HK-2 (cell line): ENCODE measurements around the gene RCN2.

Source experiments
- DNase-seq: peaks from one replicate; pipeline ENCODE4 v3.0.0-alpha.2; 2018; ENCODE audit not compliant: unreplicated experiment

Gene RCN2

DNA sequence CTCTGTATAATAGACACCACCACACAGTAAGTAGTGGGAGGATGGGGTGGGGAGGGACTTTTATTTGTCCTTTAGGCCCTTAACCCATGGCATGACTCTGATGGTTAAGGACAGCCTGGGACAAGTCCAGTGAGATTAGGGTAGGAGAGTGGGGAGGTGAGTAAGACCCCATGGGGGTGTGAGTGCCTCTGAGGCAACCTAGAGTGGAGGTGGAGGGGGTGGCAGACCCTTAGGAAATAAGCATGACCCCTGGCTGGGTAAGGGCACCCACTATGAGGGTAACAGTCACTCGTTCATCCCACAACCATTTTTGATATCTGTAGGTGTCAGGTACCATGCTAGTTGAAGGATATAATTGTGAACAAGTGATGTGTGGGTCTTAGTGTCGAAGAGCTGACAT lies 42.4 kb downstream of the RCN2 start:
- DNase-seq = no peak

DNA sequence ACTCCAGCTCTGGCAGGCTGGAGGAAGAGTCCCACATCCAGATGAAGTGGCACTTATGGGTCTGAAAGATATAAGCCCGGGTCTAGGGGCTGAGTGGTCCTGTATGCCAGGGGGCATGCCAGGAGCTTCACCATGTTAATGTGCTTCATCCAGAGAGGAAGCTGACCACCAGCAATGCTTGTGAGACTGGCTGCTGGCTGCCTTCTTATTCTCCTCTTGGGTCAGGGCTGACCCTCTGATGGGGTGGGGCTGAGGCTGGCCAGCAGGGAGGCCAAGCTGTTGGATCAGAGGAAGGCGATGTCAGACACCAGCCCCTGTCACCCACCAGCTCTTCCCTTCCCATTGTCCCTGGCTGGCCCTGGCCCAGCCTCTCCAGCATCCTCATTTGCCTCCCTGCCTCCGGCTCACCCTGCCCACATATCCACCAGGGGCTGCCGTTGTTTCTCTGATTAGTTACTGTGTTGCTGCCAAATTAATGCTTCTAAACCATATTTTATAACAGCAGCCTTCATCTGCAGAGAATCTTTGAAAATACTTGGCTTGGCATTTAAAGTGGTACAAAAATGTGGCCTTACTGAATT lies 43.0 kb downstream of the RCN2 start:
- DNase-seq = no peak

DNA sequence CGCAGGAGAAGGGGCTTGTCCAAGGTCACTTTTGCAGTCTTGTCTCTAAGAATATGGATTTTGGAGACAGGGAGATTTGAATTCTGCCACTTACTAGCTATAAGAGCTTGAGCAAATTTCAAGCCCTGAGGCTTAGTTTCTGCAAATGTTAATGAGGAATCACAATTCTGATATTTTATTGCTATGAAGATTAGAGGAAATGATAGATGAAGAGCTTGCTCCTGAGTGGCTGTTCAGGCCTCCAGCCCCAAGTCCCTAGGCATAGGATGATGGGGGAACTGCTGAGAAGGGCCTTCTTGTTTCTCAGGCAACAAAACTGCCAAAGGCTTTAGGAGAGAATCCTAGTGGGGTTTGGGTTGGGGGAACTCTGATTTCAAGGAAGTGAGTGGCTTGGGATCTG lies 44.6 kb downstream of the RCN2 start:
- no peak for DNase-seq

GRCh38 chr15:76976572-76977270 lies 45.2 kb downstream of the RCN2 start:
- DNase-seq = no peak

DNA sequence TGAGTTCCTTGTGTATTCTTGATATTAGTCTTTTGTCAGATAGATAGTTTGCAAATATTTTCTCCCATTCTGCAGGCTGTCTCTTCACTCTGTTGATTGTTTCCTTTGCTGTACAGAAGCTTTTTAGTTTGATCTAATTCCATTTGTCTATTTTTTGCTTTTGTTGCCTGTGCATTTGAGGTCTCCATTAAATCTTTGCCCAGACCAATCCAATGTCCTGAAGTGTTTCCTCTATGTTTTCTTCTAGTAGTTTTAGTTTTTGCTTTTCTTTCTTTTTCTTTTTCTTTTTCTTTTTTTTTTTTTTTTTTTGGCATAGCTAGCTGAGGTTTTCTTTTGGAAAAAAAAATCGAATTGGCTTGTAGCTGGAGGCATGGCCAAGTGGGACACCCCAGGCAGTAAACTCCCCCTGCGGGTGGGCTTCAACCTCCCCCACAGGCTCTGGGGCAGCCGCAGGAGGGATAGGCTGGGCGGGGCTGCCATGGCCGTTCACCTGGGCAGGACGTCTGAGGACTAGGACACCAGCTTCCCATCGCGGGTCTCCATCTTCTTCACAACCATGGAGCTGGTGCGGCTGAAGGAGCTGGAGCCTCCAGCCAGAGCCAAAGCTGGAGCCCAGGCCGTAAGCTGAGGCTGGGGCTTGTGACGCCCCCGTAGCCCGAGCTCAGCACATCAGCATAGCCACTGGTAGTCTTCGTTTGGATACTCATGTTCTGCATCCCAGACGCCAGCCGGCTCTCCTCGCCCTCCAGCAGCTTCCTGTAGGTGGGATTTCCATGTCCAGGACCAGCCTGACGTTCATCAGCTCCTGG lies 47.2 kb downstream of the RCN2 start:
- DNase-seq = no peak

- DNase-seq = no peak
These were observed 47.9 kb downstream of the RCN2 start for GRCh38 chr15:76979331-76979925.

DNA sequence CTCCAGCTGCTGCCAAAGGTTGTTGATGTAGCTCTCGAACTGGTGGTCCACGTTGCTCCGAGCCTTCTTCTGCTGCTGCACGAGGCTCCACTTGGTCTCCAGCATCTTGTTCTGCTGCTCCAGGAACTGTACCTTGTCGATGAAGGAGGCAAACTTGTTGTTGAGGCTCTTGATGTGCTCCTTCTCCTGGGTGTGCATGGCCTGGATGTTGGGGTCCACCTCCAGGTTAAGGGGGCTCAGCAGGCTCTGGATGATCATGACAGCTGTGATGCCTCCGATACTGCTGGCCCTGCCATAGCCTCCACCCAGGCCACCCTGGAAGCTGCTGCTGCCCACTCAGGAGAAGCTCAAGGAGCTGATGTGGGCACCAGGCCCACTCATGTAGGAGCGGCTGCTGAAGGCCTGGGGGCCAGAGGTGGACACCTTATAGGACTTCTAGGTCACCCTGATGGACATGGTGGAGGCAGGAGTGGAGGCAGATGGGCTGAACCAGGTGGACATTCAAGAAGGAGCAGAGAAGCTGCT lies 48.5 kb downstream of the RCN2 start:
- no peak for DNase-seq

- DNase-seq = no peak
These were observed 50.8 kb downstream of the RCN2 start for GRCh38 chr15:76982356-76982755.

- DNase-seq = no peak
These were observed 51.2 kb downstream of the RCN2 start for GRCh38 chr15:76982756-76983155.

GRCh38 chr15:76983590-76984375 lies 52.2 kb downstream of the RCN2 start:
- no peak for DNase-seq

DNA sequence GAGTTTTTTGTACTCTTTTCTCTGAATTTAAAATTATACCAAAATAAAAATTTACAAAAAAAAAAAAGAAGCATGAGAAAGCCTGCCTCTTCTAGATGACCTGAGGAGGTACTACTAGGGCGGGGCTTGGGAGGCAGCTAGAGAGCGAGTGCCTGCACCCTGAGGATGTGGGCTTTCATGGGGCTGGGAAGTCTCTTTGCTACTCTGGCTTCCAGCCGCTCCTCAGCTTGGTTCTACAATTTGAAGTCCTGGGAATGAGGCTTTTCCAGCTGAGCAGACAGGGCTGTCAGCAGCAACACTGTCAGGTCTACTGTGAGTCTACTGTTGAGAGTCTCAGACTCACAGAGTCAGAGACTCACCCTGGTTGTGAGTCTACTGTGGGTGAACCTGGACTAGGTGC lies 55.2 kb downstream of the RCN2 start:
- no peak for DNase-seq

- no peak for DNase-seq
These were observed 55.7 kb downstream of the RCN2 start for GRCh38 chr15:76987276-76987675.

DNA sequence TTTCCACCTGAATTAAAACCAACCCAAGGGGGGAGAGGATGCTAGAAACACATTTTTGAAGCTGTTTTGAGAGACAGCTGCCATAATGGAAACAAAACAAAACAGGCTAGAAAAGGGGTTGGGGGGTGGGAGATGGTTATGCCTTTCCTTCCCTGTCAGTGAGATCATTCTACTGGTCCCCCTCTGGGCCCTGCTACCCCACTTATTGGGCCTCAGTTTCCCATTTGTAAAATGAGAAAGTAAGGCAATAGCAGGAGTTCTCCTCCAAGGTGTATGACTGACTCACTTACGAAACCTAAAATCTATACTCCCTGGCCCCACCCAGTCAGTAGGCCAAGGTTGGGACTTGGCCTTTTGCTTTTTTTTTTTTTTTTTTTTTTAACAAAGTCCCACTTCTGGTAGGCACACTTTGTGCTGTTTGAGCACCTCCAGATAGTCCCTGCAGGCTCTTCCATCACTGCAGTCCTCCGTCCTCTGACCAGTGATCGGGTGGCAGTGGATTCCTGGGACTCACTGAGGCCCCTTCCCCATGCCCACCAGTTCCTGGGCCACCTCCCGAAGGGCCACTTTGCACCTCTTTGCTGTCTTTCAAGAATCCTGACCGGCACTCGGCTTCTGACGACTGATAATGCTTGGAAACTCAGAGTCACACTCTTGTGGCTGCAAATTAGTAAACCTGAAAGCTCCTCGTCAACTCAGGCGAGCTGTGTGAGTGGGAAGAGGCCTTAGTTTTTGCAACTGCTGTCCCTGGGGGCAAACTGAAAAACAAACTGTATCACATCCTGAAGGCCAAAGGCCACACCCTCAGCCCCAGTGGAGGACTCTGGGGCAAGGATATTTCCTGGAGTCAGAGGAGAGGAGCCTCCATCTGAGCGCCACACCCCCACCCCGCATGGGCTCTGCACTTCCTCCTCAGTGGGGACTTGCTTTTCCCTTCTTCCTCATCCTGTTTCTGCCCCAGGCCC lies 56.6 kb downstream of the RCN2 start:
- DNase-seq = no peak

DNA sequence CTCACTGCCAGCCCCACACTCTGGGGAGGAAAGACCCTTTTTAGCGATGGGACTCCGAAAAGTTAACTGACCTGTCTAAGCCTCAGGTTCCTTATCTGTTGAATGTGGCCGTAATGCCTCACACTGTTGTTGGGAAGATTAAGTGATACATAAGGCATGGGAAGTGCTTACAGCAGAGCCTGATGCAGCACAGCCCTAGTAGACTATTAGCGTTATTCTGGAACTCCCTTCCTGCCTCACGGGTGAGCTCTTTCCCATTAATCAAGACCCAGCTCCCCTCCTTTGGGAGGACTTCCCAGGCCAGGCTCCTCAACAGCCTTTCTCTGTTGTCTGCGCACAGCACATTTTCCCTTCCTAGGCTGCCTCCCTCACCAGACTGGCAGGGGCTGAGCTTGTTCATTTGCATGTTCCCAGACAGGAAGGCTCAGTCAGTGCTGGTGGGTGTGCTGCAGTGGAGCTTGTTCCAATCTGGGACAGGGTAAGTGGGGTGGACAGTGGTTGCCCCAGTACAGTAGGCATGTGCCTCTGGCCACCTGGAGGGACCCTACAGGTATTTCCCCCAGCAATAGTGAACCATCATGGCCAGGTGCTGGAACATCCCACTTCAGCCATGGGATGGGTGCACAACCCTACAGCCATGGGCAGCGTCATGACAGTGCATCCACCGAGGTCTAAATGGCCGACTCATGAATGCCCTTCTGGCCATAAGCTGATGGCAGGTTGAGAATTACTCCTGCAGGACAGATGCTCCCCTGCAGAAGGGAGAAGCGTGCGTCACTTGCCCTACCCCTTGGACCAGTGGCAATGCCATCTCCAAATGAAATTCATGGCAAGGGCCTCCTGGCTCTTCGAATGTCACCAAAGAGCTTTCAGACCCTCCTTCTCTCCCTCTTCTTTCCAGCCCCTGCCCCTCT lies 57.6 kb downstream of the RCN2 start:
- DNase-seq = no peak

DNA sequence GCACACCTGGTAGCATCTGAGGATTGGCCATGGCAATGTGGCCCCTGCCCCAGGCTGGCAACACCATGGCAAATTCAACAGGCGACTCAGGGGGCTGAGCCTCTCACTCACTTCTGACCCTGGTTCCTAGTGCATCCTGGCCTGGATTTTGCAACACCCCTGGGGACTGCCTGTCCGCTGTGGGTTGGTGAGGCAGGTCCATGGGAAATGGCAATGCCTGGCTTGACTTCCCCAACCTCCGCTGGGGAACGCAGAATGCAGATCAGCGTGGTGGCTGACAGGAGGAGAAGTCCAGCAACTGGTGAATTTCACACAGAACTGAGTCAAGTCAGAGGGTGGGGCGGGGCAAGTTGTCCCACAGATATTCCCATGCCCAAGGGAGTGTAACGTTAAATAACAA lies 59.5 kb downstream of the RCN2 start:
- DNase-seq = no peak

DNA sequence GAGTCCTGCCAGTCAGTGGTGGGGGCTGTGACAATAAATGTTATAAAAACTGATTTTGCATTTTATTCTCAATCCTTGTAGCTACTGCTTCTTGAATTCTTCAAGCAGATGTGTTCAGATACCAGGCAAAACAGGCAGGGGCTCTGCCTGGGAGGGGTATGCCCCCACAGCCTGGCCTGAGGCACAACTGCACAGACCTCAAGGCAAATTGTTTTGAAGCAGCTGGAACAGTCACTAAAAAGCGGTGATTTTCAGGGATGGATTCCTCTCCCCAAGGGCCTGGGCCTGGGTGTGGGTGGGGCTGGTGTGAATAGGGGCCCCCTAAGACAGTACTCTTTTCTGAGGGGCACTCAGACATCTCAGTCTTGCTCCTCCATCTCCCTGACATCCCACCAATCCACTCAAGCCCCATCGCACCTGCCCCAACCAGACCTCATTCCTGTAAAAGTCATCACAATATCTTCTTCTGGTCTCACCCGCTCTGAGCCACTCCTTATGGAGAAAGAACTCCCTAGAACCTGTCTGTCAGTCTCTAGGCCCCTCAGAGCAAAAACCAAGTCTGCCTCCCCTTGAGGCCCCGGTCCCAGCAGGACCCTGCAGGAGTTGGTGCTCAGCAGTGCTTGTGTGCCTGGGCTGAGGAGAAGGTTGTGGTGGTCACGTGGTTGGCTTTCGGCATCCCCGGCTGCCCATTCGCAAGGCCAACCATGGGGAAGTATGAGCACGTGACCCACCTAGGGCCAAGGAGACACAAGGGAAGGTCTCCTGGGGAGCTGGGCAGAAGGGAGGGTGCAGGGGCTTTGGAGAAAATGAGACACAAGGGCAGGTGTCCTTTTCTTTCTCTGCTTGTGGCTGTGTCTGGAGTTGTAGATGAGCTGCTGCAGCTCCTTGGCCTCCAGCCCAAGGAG lies 60.4 kb downstream of the RCN2 start:
- no peak for DNase-seq

- DNase-seq = no peak
These were observed 61.7 kb downstream of the RCN2 start for GRCh38 chr15:76993114-76993725.

- no peak for DNase-seq
These were observed 62.5 kb downstream of the RCN2 start for GRCh38 chr15:76994001-76994400.
